ENCODE data around the gene CNTNAP5. TPM values are rescaled to one million over a fixed set of nuclear protein-coding genes. Genes with fewer than 3 reads are reported as not detected.

The CNTNAP5 gene
- total and polyA plus RNA-seq, 2 of the 4 experiments (the other 2 are of a cell fraction) = not detected

DNA sequence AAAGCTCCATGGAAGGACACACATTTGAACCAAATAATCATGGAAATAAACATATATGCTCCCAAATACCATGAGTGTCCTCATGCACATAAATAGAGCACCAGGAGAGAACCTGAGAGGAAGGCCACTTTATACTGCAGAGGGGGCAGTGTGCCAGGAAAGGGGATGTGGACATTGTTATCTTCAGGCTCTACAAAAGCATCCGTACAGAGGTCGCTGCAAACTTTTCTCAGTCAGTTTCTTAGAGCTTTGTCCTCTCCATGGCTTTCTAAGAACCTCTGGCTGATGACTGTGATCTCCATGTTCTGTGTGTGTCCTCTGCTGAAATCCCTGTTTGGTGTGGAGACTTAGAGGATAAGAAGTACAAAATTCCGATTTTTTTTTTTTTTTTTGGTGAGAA lies 515.7 kb downstream of the CNTNAP5 start:
- no TSS peak for BruUV-seq (replicated peaks)
- no CpG with 5 or more reads among the region's 3 CpGs for WGBS, 2 experiments (ENCODE audit: extremely low coverage in 2 of 2, insufficient read length in 1 of 2)

More for the DNA sequence above, 515.7 kb downstream of the CNTNAP5 start:
- Histone ChIP-seq H2AK9ac (replicated peaks; ENCODE audit: low read depth, low read length, poor library complexity) (no peak overlapping the region), H3K36me3 (ENCODE audit: control insufficient read depth, insufficient read depth, low read length) (no peaks in the 10 kb centered on the region), H2BK5ac (ENCODE audit: low read depth, low read length, poor library complexity, severe bottlenecking) (no peak overlapping the region), H3K18ac (ENCODE audit: low read depth, low read length) (no peak overlapping the region), H4K5ac (ENCODE audit: low read depth, low read length) (no peak overlapping the region), H3K56ac (ENCODE audit: extremely low read depth, insufficient read depth, low read length) (no peak overlapping the region), H3K27ac (ENCODE audit: insufficient read depth, low read length) (no peak overlapping the region), H2AK5ac (ENCODE audit: low read depth, low read length) (no peak overlapping the region), H3K79me1 (ENCODE audit: low read depth in 1 of 2, low read length in 2 of 2) (no peaks in the 10 kb centered on the region), H3K9me3 (ENCODE audit: control insufficient read depth, insufficient read depth, low read length) (peaks cover 2% of the 10 kb centered on the region; the same call in 1 of the 2 replicates), H3K9me1 (ENCODE audit: insufficient read depth, low read length) (no peaks in the 10 kb centered on the region), H2BK20ac (ENCODE audit: low read depth, low read length) (no peak overlapping the region), H2BK15ac (ENCODE audit: low read depth, low read length) (no peak overlapping the region), H3K4me2 (ENCODE audit: low read depth, low read length) (no peak overlapping the region), H3K4me1 (ENCODE audit: control insufficient read depth, insufficient read depth, low read length) (no peaks in the 10 kb centered on the region), H3K27me3 (ENCODE audit: control insufficient read depth, insufficient read depth, low read length) (no peaks in the 10 kb centered on the region), H2BK120ac (ENCODE audit: low read depth, low read length) (no peak overlapping the region), H3K9ac (ENCODE audit: low read depth, low read length) (no peak overlapping the region), H2AFZ (replicated peaks; ENCODE audit: low read length, poor library complexity) (no peak overlapping the region), H4K8ac (ENCODE audit: low read depth in 2 of 2, low read length in 2 of 2) (no peak overlapping the region), H3K4ac (ENCODE audit: low read depth, low read length) (no peak overlapping the region), H3K14ac (replicated peaks; ENCODE audit: low read depth, low read length) (no peak overlapping the region), H3K4me3 (ENCODE audit: insufficient read depth, low read depth, low read length) (no peak overlapping the region), H3K23ac (ENCODE audit: low read depth, low read length) (no peak overlapping the region), H4K91ac (ENCODE audit: insufficient read depth, low read depth, low read length) (no peak overlapping the region), H4K20me1 (ENCODE audit: insufficient read depth, low read length) (no peaks in the 10 kb centered on the region)
- intact Hi-C loops (cut with micrococcal nuclease) (no loop called here), in situ Hi-C loops (cut with MboI; ENCODE audit: low sequenced_read_pairs) (no loop called here), dilution Hi-C loops (cut with HindIII; ENCODE audit: low sequenced_read_pairs, unreplicated experiment) (no loop called here)
- ChIA-PET CTCF (no interaction called here), POLR2A (ENCODE audit: unreplicated experiment) (no interaction called here)
- no peak for ATAC-seq (ENCODE audit: low read depth)
- DNase-seq = no peak
- TF ChIP-seq FOS (IDR thresholded peaks at IDR 0.05; ENCODE audit: low read depth, low read length) (no peak), MAZ (IDR thresholded peaks at IDR 0.05; ENCODE audit: borderline replicate concordance, low read depth, low read length) (no peak), CEBPB (IDR thresholded peaks at IDR 0.05; ENCODE audit: low read depth, low read length) (no peak), NFE2L2 (IDR thresholded peaks at IDR 0.05; ENCODE audit: low read depth, low read length) (no peak)

Measured in IMR-90 (cell line).